ENCODE measurements around the gene RGS9BP. TPM values are rescaled to one million over a fixed set of nuclear protein-coding genes. Genes with fewer than 3 reads are reported as not detected.
"Not testable (repeated sequence)": the region's sequence is repeated elsewhere in the genome, so short reads cannot be mapped to it uniquely, and the experiment has no call there.

Gene RGS9BP
- total RNA-seq, 1 donor from 2014 or later = not detected

GRCh38 chr19:32702010-32702409, 26.4 kb downstream of the RGS9BP start:
- no peaks in the 10 kb centered on the region for H3K36me3 ChIP-seq
- no peak overlapping the region for H3K27ac Mint-ChIP-seq
- no peak overlapping the region for H3K4me3 Mint-ChIP-seq

GRCh38 chr19:32704006-32704405, 28.4 kb downstream of the RGS9BP start:
- peaks cover 38% of the 10 kb centered on the region for H3K9me3 Mint-ChIP-seq
- H3K9me3 ChIP-seq (ENCODE audit: low read depth); H3K4me2 ChIP-seq; H3K79me2 ChIP-seq (ENCODE audit: low read depth); H3K27ac ChIP-seq; H3K27me3 ChIP-seq; H3K27me3 Mint-ChIP-seq (ENCODE audit: insufficient read depth, low read depth); H3F3A ChIP-seq (ENCODE audit: low read depth); H3K9ac ChIP-seq; H3K4me3 ChIP-seq; H3K27ac Mint-ChIP-seq; H2AFZ ChIP-seq (replicated peaks); H3K4me3 Mint-ChIP-seq; H3K4me1 Mint-ChIP-seq; H3K36me3 ChIP-seq; H4K20me1 ChIP-seq (ENCODE audit: low read depth); H3K4me1 ChIP-seq; DNase-seq (ENCODE audit: low spot score): not testable (repeated sequence)
- H3K36me3 Mint-ChIP-seq = peaks cover 12% of the 10 kb centered on the region

More at GRCh38 chr19:32702010-32702409, 26.4 kb downstream of the RGS9BP start:
- no peaks in the 10 kb centered on the region for H3F3A ChIP-seq (ENCODE audit: low read depth)
- H3K9me3 Mint-ChIP-seq = peaks cover 34% of the 10 kb centered on the region
- no peak overlapping the region for H3K4me2 ChIP-seq
- H3K27me3 ChIP-seq = no peaks in the 10 kb centered on the region
- peaks cover 19% of the 10 kb centered on the region for H3K36me3 Mint-ChIP-seq
- peaks cover 5% of the 10 kb centered on the region for H3K9me3 ChIP-seq (ENCODE audit: low read depth)
- H3K4me1 ChIP-seq = no peaks in the 10 kb centered on the region
- no peak for TF ChIP-seq EZH2phosphoT487 (IDR thresholded peaks at IDR 0.05)
- no peak for TF ChIP-seq CTCF (IDR thresholded peaks at IDR 0.05)
- TF ChIP-seq EZH2 (IDR thresholded peaks at IDR 0.05) = no peak
- no peaks in the 10 kb centered on the region for H4K20me1 ChIP-seq (ENCODE audit: low read depth)
- no peaks in the 10 kb centered on the region for H3K79me2 ChIP-seq (ENCODE audit: low read depth)
- no peaks in the 10 kb centered on the region for H3K4me1 Mint-ChIP-seq
- H3K27me3 Mint-ChIP-seq (ENCODE audit: insufficient read depth, low read depth) = peaks cover 2% of the 10 kb centered on the region
- no peak overlapping the region for H3K9ac ChIP-seq
- H3K4me3 ChIP-seq = no peak overlapping the region
- no peak for DNase-seq (ENCODE audit: low spot score)
- no peak overlapping the region for H3K27ac ChIP-seq
- no peak overlapping the region for H2AFZ ChIP-seq (replicated peaks)

- Mint-ChIP-seq H3K27me3 (ENCODE audit: insufficient read depth, low read depth) (peaks cover 2% of the 10 kb centered on the region), H3K9me3 (peaks cover 21% of the 10 kb centered on the region), H3K4me1 (peaks cover 2% of the 10 kb centered on the region), H3K27ac (no peak overlapping the region), H3K36me3 (peaks cover 7% of the 10 kb centered on the region), H3K4me3 (no peak overlapping the region)
- no peak for DNase-seq (ENCODE audit: low spot score)
- TF ChIP-seq CTCF (IDR thresholded peaks at IDR 0.05) (no peak), EZH2phosphoT487 (IDR thresholded peaks at IDR 0.05) (no peak), EZH2 (IDR thresholded peaks at IDR 0.05) (no peak)
- peaks cover 5% of the 10 kb centered on the region for H3K9me3 ChIP-seq (ENCODE audit: low read depth)
- no peak overlapping the region for H3K4me2 ChIP-seq
- no peak overlapping the region for H3K9ac ChIP-seq
- H4K20me1 ChIP-seq (ENCODE audit: low read depth) = no peaks in the 10 kb centered on the region
- no peaks in the 10 kb centered on the region for H3K27me3 ChIP-seq
- no peaks in the 10 kb centered on the region for H3K36me3 ChIP-seq
- no peak overlapping the region for H3K4me3 ChIP-seq
- no peak overlapping the region for H2AFZ ChIP-seq (replicated peaks)
- H3K4me1 ChIP-seq = no peaks in the 10 kb centered on the region
- no peaks in the 10 kb centered on the region for H3F3A ChIP-seq (ENCODE audit: low read depth)
- no peaks in the 10 kb centered on the region for H3K79me2 ChIP-seq (ENCODE audit: low read depth)
- H3K27ac ChIP-seq = no peak overlapping the region
Observed at GRCh38 chr19:32708457-32708856, 32.8 kb downstream of the RGS9BP start.

GRCh38 chr19:32709032-32709431, 33.4 kb downstream of the RGS9BP start:
- Histone ChIP-seq H3K4me3 (no peak overlapping the region), H3K9me3 (ENCODE audit: low read depth) (peaks cover 4% of the 10 kb centered on the region), H3K4me2 (no peak overlapping the region), H3K36me3 (no peaks in the 10 kb centered on the region), H3F3A (ENCODE audit: low read depth) (no peaks in the 10 kb centered on the region), H3K27me3 (no peaks in the 10 kb centered on the region), H3K9ac (no peak overlapping the region), H3K79me2 (ENCODE audit: low read depth) (no peaks in the 10 kb centered on the region), H4K20me1 (ENCODE audit: low read depth) (no peaks in the 10 kb centered on the region), H3K4me1 (no peaks in the 10 kb centered on the region), H2AFZ (replicated peaks) (no peak overlapping the region), H3K27ac (no peak overlapping the region)
- Mint-ChIP-seq H3K36me3 (peaks cover 5% of the 10 kb centered on the region), H3K4me1 (peaks cover 2% of the 10 kb centered on the region), H3K4me3 (no peak overlapping the region), H3K27me3 (ENCODE audit: insufficient read depth, low read depth) (peaks cover 2% of the 10 kb centered on the region), H3K27ac (peak overlapping the region; percentile 25), H3K9me3 (peaks cover 18% of the 10 kb centered on the region)
- DNase-seq (ENCODE audit: low spot score) = no peak
- TF ChIP-seq EZH2 (IDR thresholded peaks at IDR 0.05) = no peak
- no peak for TF ChIP-seq CTCF (IDR thresholded peaks at IDR 0.05)
- no peak for TF ChIP-seq EZH2phosphoT487 (IDR thresholded peaks at IDR 0.05)

Measured in neural progenitor cell (in vitro differentiated cells).